B cell (primary cell): Measurements from ENCODE around the gene SEPTIN2. TPM values are rescaled to one million over a fixed set of nuclear protein-coding genes. Genes with fewer than 3 reads are reported as not detected.
A peak's percentile ranks its signal among the peaks of the same experiment; 100 is the strongest.

Source experiments
- ATAC-seq: fragments of 200-7000 bp; cut with Tn5 transposase; one replicate; pipeline ENCODE4 v1.10.0; 2021; ENCODE audit warnings: low read depth, mild to moderate bottlenecking, moderate number of reproducible peaks, moderate library complexity
- CTCF ChIA-PET: fragments of 350-600 bp; sonication (Branson Sonifier 250); formaldehyde crosslinking; loops from one replicate; lab custom pipeline; 2021; ENCODE audit warnings: antibody characterized with exemption, inconsistent platforms; lab: Charles Lee
- POLR2A ChIA-PET: fragments of 350-600 bp; sonication (Branson Sonifier 250); formaldehyde crosslinking; loops from one replicate; lab custom pipeline; 2021; ENCODE audit warnings: antibody characterized with exemption; lab: Charles Lee
- DNase-seq: peaks from one replicate; pipeline ENCODE4 v3.0.0; 2013
- H2AFZ ChIP-seq: 2 replicates; pipeline ENCODE4 v1.6.1; 2012; ENCODE audit warnings: mild to moderate bottlenecking, low read depth, low read length; ENCODE audit not compliant: insufficient read depth, poor library complexity, severe bottlenecking
- H3K27ac ChIP-seq, 2 donors: 1 replicate in 1 of 2; 2 replicates in 1 of 2; pipeline ENCODE4 v1.5.1; 2012 to 2013; ENCODE audit warnings: low read length in 2 of 2, mild to moderate bottlenecking in 2 of 2, moderate library complexity in 1 of 2
- H3K27me3 ChIP-seq, 4 experiments: fragments of 200-600 bp in 1 of 4; sonication (generic) in 1 of 4; replicated peaks in 1 of 4; 1 replicate in 2 of 4; 2 replicates in 2 of 4; pipeline versions ENCODE4 v1.6.1 to v1.7.0; 2013 to 2016; ENCODE audit warnings: low read length in 3 of 4, mild to moderate bottlenecking in 2 of 4, mixed read lengths in 1 of 4, moderate library complexity in 1 of 4; ENCODE audit not compliant: insufficient read depth in 4 of 4, control insufficient read depth in 3 of 4; ENCODE audit errors: control extremely low read depth in 1 of 4
- H3K36me3 ChIP-seq, 2 experiments: replicated peaks in 1 of 2; 1 replicate in 1 of 2; 2 replicates in 1 of 2; pipeline versions ENCODE4 v1.6.1 to v1.7.1; 2013; ENCODE audit warnings: low read length in 1 of 2; ENCODE audit not compliant: insufficient read depth in 2 of 2, control insufficient read depth in 1 of 2; ENCODE audit errors: control extremely low read depth in 1 of 2, extremely low read depth in 1 of 2
- H3K4me1 ChIP-seq, 2 donors: fragments of 200-600 bp in 1 of 2; sonication (generic) in 1 of 2; 1 replicate in 1 of 2; 2 replicates in 1 of 2; pipeline versions ENCODE4 v1.5.1 to v1.6.1; 2013 to 2017; ENCODE audit warnings: low read length in 2 of 2; ENCODE audit not compliant: control insufficient read depth in 2 of 2, insufficient read depth in 2 of 2
- H3K4me2 ChIP-seq: replicated peaks from 2 replicates; pipeline ENCODE3; 2012; ENCODE audit warnings: mild to moderate bottlenecking, low read depth, low read length; ENCODE audit not compliant: poor library complexity, severe bottlenecking
- H3K4me3 ChIP-seq, 5 experiments: fragments of 200-600 bp in 1 of 5; sonication (generic) in 1 of 5; 1 replicate in 3 of 5; 2 replicates in 2 of 5; pipeline versions ENCODE4 v1.5.1 to v1.7.0; 2011 to 2016; ENCODE audit warnings: low read length in 4 of 5, mild to moderate bottlenecking in 4 of 5, low read depth in 2 of 5, control low read depth in 1 of 5, moderate library complexity in 1 of 5; ENCODE audit not compliant: insufficient read depth in 1 of 5; ENCODE audit errors: control extremely low read depth in 1 of 5, extremely low read depth in 1 of 5
- H3K79me2 ChIP-seq: fragments of 200-600 bp; sonication (generic); one replicate; pipeline ENCODE4 v1.6.0; 2016; ENCODE audit warnings: low read length; ENCODE audit not compliant: control insufficient read depth, insufficient read depth
- H3K9ac ChIP-seq: fragments of 200-600 bp; sonication (generic); 2 replicates; pipeline ENCODE4 v1.6.1; 2017; ENCODE audit warnings: mild to moderate bottlenecking, low read length, moderate library complexity
- H3K9me3 ChIP-seq, 3 donors: one replicate each; pipeline versions ENCODE4 v1.6.1 to v1.7.1; 2013; ENCODE audit warnings: low read length in 2 of 3; ENCODE audit not compliant: control insufficient read depth in 2 of 3, insufficient read depth in 1 of 3; ENCODE audit errors: control extremely low read depth in 1 of 3
- H4K20me1 ChIP-seq: 2 replicates; pipeline ENCODE4 v1.6.0; 2012; ENCODE audit warnings: mild to moderate bottlenecking, low read length; ENCODE audit not compliant: insufficient read depth, control insufficient read depth, poor library complexity, severe bottlenecking
- H3K27ac Mint-ChIP-seq: one replicate; pipeline ENCODE4 v1.8.0; 2021; ENCODE audit warnings: mixed read lengths
- H3K27me3 Mint-ChIP-seq: one replicate; pipeline ENCODE4 v1.8.0; 2021; ENCODE audit warnings: mixed read lengths
- H3K4me1 Mint-ChIP-seq: one replicate; pipeline ENCODE4 v1.8.0; 2021; ENCODE audit warnings: mixed read lengths
- H3K4me3 Mint-ChIP-seq: one replicate; pipeline ENCODE4 v1.8.0; 2021; ENCODE audit warnings: mixed read lengths
- H3K9me3 Mint-ChIP-seq: one replicate; pipeline ENCODE4 v1.8.0; 2022; ENCODE audit warnings: mixed read lengths; ENCODE audit not compliant: insufficient read depth
- CTCF ChIP-seq: fragments of 200-600 bp; IDR thresholded peaks from one replicate; pipeline ENCODE4 v1.8.0; 2022; ENCODE audit warnings: antibody characterized with exemption, mild to moderate bottlenecking
- EZH2 ChIP-seq: IDR thresholded peaks from 2 replicates; pipeline ENCODE4 v1.6.1; 2012; ENCODE audit warnings: borderline replicate concordance, low read depth, mild to moderate bottlenecking, moderate library complexity, low read length; ENCODE audit not compliant: insufficient read depth, poor library complexity, severe bottlenecking
- WGBS: methylation state at CpG from one replicate; pipeline ENCODE4 v1.1.5; 2013; ENCODE audit warnings: missing lambda C conversion rate; ENCODE audit not compliant: insufficient coverage; 5-methylcytosine and 5-hydroxymethylcytosine counted together
- intact Hi-C: fragments of 100-400 bp; cut with micrococcal nuclease; formaldehyde crosslinking; loops from one replicate; pipeline ENCODE4 v1.10.0; 2022
- polyA plus RNA-seq: library from polyadenylated mRNA; depleted of rRNA; stranded (reverse); fragments of >200 nt; gene quantifications from 2 replicates; pipeline ENCODE4 v1.2.3, GENCODE V29; 2012
- total RNA-seq, 2 donors: library from RNA; stranded (reverse); fragments of 120-200 nt in 1 of 2; gene quantifications; 1 replicate in 1 of 2; 2 replicates in 1 of 2; pipeline versions ENCODE4 v1.2.3 to v1.2.4, GENCODE V29; 2013 to 2022

Gene SEPTIN2
- total and polyA plus RNA-seq, 2 donors (not counting 1 experiment from before 2014, with no cell fraction given): 71.8 to 270 TPM

- no peak overlapping the region for H3K4me3 Mint-ChIP-seq
- CTCF ChIA-PET: no interaction called here
- no peaks in the 10 kb centered on the region for H3K9me3 Mint-ChIP-seq
- Histone ChIP-seq H3K9me3 (no peaks in the 10 kb centered on the region), H3K4me3 (no peak overlapping the region), H3K36me3 (no peaks in the 10 kb centered on the region), H3K4me1 (no peaks in the 10 kb centered on the region), H3K4me2 (no peak overlapping the region), H2AFZ (no peak overlapping the region), H3K79me2 (peaks cover 55% of the 10 kb centered on the region), H3K27me3 (no peaks in the 10 kb centered on the region), H3K27ac (no peak overlapping the region), H3K9ac (no peak overlapping the region), H4K20me1 (peaks cover 18% of the 10 kb centered on the region)
- POLR2A ChIA-PET: no interaction called here
- H3K27ac Mint-ChIP-seq: peak overlapping the region; percentile 32
- peaks cover 8% of the 10 kb centered on the region for H3K4me1 Mint-ChIP-seq
- no peak for TF ChIP-seq EZH2
- no peak for TF ChIP-seq CTCF
- intact Hi-C loops: no loop called here
- ATAC-seq: no peak
- 90% methylated on average over 4 of the region's 8 CpGs for WGBS
- no peak for DNase-seq
- H3K27me3 Mint-ChIP-seq: no peaks in the 10 kb centered on the region
These were observed 36.3 kb upstream of the SEPTIN2 start for GRCh38 chr2:241279413-241279812.

- WGBS: 94% methylated on average over 2 of the region's 3 CpGs
- H3K9ac ChIP-seq: no peak overlapping the region
- no peaks in the 10 kb centered on the region for H3K9me3 Mint-ChIP-seq
- no peaks in the 10 kb centered on the region for H3K9me3 ChIP-seq
- H3K27me3 Mint-ChIP-seq: no peaks in the 10 kb centered on the region
- no peaks in the 10 kb centered on the region for H3K36me3 ChIP-seq
- intact Hi-C loops: no loop called here
- H3K4me2 ChIP-seq: no peak overlapping the region
- no peak overlapping the region for H3K27ac ChIP-seq
- H4K20me1 ChIP-seq: peaks cover 20% of the 10 kb centered on the region
- ATAC-seq (no peak), DNase-seq (no peak)
- H3K79me2 ChIP-seq: peaks cover 59% of the 10 kb centered on the region
- no peaks in the 10 kb centered on the region for H3K27me3 ChIP-seq
- ChIA-PET POLR2A (interaction anchor here (0.6 kb wide), 1 partner anchor 201 kb away, joined by 3 read pairs; no protein-coding TSS in a partner anchor), CTCF (interaction anchor here (1.7 kb wide), 1 partner anchor 13 kb away, joined by 3 read pairs; no protein-coding TSS in a partner anchor)
- TF ChIP-seq EZH2: no peak
- TF ChIP-seq CTCF: no peak
- H3K4me1 Mint-ChIP-seq: peaks cover 8% of the 10 kb centered on the region
- H2AFZ ChIP-seq: no peak overlapping the region
- peak overlapping the region; percentile 32 for H3K27ac Mint-ChIP-seq
- H3K4me3 ChIP-seq: no peak overlapping the region
- H3K4me1 ChIP-seq: no peaks in the 10 kb centered on the region
- no peak overlapping the region for H3K4me3 Mint-ChIP-seq
These were observed 35.9 kb upstream of the SEPTIN2 start for GRCh38 chr2:241279828-241280227.
